Left lung (tissue), 10 donors: ENCODE data around the gene MPHOSPH10. TPM values are rescaled to one million over a fixed set of nuclear protein-coding genes. Genes with fewer than 3 reads are reported as not detected.
"Not testable (repeated sequence)": the region's sequence is repeated elsewhere in the genome, so short reads cannot be mapped to it uniquely, and the experiment has no call there.

Source experiments
- ATAC-seq: fragments of 200-7000 bp; cut with Tn5 transposase; one replicate; pipeline ENCODE4 v1.9.1; 2020; ENCODE audit warnings: moderate library complexity
- DNase-seq, 4 donors: peaks; one replicate each; pipeline ENCODE4 v3.0.0-alpha.2; 2013 to 2020
- H3K27ac ChIP-seq, 2 donors: fragments of 200-600 bp; sonication (generic) in 1 of 2; one replicate each; pipeline versions ENCODE4 v1.5.0 to v1.8.0; 2020 to 2021
- H3K27me3 ChIP-seq, 2 donors: fragments of 200-600 bp; sonication (generic) in 1 of 2; one replicate each; pipeline versions ENCODE4 v1.5.0 to v1.8.0; 2020 to 2021
- H3K36me3 ChIP-seq, 2 donors: fragments of 200-600 bp; sonication (generic) in 1 of 2; one replicate each; pipeline versions ENCODE4 v1.5.0 to v1.8.0; 2020 to 2021
- H3K4me1 ChIP-seq, 2 donors: fragments of 200-600 bp; one replicate each; pipeline ENCODE4 v1.8.0; 2021
- H3K4me3 ChIP-seq, 2 donors: fragments of 200-600 bp; sonication (generic) in 1 of 2; one replicate each; pipeline versions ENCODE4 v1.5.0 to v1.8.0; 2020 to 2021; ENCODE audit warnings: mild to moderate bottlenecking in 1 of 2
- H3K9me3 ChIP-seq, 2 donors: fragments of 200-600 bp; sonication (generic) in 1 of 2; one replicate each; pipeline versions ENCODE4 v1.5.0 to v1.8.0; 2020 to 2021
- intact Hi-C, 2 donors: fragments of 100-400 bp; cut with DNase I; formaldehyde crosslinking; loops; one replicate each; pipeline versions ENCODE4 v1.11.2 to v1.14.2; 2022
- polyA plus RNA-seq, 6 donors: library from polyadenylated mRNA; unstranded; fragments of 120-200 nt; gene quantifications; one replicate each; pipeline ENCODE4 v1.2.1, GENCODE V29; 2013; ENCODE audit not compliant: insufficient read length in 6 of 6
- total RNA-seq, 2 donors: library from RNA; stranded (reverse); fragmentation: NEBNext Ultra II Directional; extraction: Animal tissue kit (Norgen Biotek cat#: 25700); gene quantifications; one replicate each; pipeline ENCODE4 v1.2.1, GENCODE V29; 2021
- TF ChIP-seq, protein P1 (sequence below), 2 donors: fragments of 200-600 bp; sonication (generic) in 1 of 2; IDR thresholded peaks; one replicate each; pipeline versions ENCODE4 v1.5.0 to v1.8.0; 2021; ENCODE audit warnings: antibody characterized with exemption in 2 of 2
- donor health status: DM: no; HTN: yes; CAD: no.
- donor health status: DM: no; HTN: no; CAD: no.

MPHOSPH10 gene
- total and polyA plus RNA-seq, 8 donors = 22.1 to 51.1 (median 47.4) TPM

DNA sequence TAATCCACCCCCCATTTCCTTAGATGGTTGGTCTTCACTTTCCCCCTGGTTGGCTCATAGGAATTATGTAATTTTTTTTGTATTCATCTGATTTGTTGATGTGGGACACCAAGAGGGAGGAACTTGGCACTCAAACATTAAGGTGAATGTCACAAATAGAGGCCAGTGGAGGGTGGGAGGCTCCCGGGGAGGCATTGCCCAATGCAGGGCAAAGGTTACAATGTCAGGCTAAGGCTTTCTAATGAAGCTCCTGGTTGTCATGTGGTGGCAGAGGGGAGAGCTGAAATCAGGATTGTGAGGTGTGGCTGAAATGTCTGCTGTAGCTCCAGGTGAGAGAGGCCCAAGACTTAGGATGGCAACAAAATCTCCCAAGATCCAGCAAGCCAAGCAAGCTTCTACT is 42.7 kb downstream of the MPHOSPH10 start:
- DNase-seq = no peak
- intact Hi-C loops = no loop called here
- no peaks in the 10 kb centered on the region for H3K4me1 ChIP-seq
- H3K27ac ChIP-seq = no peak overlapping the region
- H3K4me3 ChIP-seq = no peak overlapping the region
- no peaks in the 10 kb centered on the region for H3K36me3 ChIP-seq
- no peaks in the 10 kb centered on the region for H3K27me3 ChIP-seq
- no peaks in the 10 kb centered on the region for H3K9me3 ChIP-seq
- TF ChIP-seq, protein P1, sequence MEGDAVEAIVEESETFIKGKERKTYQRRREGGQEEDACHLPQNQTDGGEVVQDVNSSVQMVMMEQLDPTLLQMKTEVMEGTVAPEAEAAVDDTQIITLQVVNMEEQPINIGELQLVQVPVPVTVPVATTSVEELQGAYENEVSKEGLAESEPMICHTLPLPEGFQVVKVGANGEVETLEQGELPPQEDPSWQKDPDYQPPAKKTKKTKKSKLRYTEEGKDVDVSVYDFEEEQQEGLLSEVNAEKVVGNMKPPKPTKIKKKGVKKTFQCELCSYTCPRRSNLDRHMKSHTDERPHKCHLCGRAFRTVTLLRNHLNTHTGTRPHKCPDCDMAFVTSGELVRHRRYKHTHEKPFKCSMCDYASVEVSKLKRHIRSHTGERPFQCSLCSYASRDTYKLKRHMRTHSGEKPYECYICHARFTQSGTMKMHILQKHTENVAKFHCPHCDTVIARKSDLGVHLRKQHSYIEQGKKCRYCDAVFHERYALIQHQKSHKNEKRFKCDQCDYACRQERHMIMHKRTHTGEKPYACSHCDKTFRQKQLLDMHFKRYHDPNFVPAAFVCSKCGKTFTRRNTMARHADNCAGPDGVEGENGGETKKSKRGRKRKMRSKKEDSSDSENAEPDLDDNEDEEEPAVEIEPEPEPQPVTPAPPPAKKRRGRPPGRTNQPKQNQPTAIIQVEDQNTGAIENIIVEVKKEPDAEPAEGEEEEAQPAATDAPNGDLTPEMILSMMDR (IDR thresholded peaks at IDR 0.05) = no peak
- ATAC-seq = no peak

DNA sequence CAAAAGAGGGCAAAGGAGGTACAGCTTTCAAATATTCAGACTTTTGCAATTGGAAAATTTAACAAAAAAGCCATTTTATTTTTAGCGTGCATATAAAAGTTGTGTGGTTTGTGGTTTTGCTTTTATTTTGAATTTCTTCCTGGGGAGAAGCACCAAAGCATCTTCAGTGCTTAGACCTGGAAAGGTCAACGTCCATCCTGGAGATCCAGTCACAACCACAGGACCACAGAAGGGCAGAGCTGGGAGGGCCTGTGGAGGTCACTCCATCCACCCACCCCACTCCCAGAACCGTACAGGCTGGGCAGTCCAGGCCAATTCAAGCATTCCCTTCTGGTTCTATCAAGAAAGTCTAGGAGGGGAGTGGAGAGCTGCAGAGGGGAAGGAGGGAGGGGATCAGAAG is 43.8 kb downstream of the MPHOSPH10 start:
- H3K4me3 ChIP-seq = no peak overlapping the region
- DNase-seq (no peak), ATAC-seq (no peak)
- H3K36me3 ChIP-seq = no peaks in the 10 kb centered on the region
- H3K27ac ChIP-seq = no peak overlapping the region
- no peaks in the 10 kb centered on the region for H3K4me1 ChIP-seq
- no peaks in the 10 kb centered on the region for H3K9me3 ChIP-seq
- intact Hi-C loops = no loop called here
- no peaks in the 10 kb centered on the region for H3K27me3 ChIP-seq
- TF ChIP-seq, protein P1 (IDR thresholded peaks at IDR 0.05) = no peak

DNA sequence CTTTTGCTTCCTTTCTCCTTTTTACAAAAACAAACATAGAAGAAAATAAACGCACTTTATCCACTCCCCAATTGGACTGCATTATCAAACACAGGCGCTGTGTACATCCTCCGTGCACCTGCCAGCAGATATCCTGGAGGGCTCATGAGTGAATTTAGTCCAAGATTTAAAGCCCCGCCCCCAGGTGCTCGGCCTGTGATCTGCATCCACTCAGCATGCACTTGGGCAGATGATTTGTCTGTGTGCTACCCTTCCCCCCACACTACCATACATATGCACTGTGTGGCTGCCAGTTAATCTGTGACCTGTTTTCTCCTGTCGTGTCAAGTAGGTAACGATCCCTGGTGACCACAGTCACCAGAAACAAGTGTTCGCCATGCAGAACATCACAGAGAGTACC is 48.4 kb downstream of the MPHOSPH10 start:
- DNase-seq, intact Hi-C loops, H3K36me3 ChIP-seq, ATAC-seq, H3K4me3 ChIP-seq, H3K27me3 ChIP-seq, H3K9me3 ChIP-seq, H3K27ac ChIP-seq, H3K4me1 ChIP-seq: not testable (repeated sequence)

DNA sequence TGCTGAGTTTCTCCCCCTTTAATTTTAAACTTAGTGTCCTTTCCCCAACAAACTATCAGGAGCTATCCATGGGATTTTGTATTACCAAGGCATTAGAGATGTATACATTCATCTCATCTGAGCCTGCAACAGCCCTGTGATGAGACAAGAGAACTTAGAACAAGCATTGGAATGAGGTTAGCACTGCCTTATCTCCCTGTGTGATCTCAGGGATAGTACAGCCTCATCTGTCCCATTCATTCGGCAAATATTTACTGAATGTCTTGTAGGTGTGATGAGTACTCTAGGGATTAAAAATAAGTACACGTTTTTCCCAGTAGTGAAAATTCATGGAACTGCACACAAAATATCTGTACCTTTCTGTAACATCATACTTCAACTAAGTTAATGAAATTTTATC is 50.9 kb downstream of the MPHOSPH10 start:
- intact Hi-C loops = no loop called here
- Histone ChIP-seq H3K36me3 (no peaks in the 10 kb centered on the region), H3K27ac (no peak overlapping the region), H3K9me3 (no peaks in the 10 kb centered on the region), H3K4me3 (no peak overlapping the region), H3K4me1 (no peaks in the 10 kb centered on the region), H3K27me3 (no peaks in the 10 kb centered on the region)
- no peak for ATAC-seq
- TF ChIP-seq, protein P1 (IDR thresholded peaks at IDR 0.05) = no peak
- DNase-seq = no peak

DNA sequence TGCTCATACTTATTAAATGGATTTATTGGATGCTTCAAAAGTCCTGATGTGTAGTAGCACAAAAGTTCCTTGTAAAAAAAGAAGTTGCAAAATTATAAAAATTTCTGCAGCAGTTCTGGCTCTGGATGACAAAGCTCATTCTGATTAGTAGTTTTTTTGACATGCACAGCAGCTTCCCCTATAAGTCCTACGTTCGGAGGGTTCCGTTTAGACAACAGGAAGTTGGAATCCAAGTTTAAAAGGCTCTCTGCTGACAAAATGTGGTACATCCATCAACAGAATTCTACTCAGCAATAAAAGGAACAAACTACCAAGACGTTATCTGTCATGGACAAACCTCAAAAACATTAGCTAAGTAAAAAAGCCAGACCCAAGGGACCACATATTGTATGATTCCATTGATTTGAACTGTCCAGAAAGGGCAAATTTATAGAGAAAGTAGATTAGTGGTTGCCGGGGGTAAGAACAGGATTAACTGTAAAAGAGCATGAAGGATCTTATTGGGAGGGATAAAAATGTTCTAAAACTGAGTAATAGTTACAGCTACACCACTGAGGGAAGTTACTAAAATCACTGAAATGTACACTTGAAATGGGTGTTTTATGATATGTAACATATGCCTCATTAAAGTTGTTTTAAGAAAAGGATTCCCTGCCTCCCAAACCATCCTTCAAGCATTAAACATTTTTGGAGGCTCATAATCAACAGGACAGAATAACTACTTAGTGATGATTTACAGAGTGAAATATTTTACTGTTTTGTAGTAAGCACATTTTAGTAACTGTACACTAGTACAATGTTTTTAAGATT is 53.1 kb downstream of the MPHOSPH10 start:
- ATAC-seq (peak; percentile 41), DNase-seq (peak in 2 of 4 donors; percentile 38 to 40)

DNA sequence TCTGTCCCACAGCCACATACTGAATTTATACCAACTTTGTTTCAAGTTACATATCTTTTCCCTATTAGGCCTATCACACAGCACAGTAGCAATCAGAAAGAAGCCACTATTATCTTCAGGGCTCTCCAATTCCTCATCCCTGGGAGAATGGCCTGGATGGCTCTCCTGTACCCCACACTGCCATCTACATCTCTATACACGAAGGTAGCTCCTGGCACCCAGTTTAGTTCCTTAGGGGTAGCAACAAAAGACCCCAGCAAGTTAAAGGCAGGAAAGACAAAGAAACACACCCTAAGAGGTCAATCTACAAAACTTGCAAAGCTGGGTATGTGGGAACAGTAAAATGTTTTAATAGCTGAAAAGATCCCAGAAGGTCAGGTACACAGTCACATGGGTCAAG is 56.5 kb downstream of the MPHOSPH10 start:
- TF ChIP-seq, protein P1 (IDR thresholded peaks at IDR 0.05) = no peak
- Histone ChIP-seq H3K36me3 (no peaks in the 10 kb centered on the region), H3K4me3 (no peak overlapping the region), H3K27me3 (no peaks in the 10 kb centered on the region), H3K9me3 (no peaks in the 10 kb centered on the region), H3K27ac (no peak overlapping the region), H3K4me1 (no peaks in the 10 kb centered on the region)
- no peak for ATAC-seq
- no peak for DNase-seq
- intact Hi-C loops = no loop called here

More for the DNA sequence above, 53.1 kb downstream of the MPHOSPH10 start:
- intact Hi-C loops, H3K4me3 ChIP-seq, H3K36me3 ChIP-seq, H3K4me1 ChIP-seq, H3K27me3 ChIP-seq, H3K27ac ChIP-seq, H3K9me3 ChIP-seq: not testable (repeated sequence)
